Endothelial cell (in vitro differentiated cells): ENCODE measurements around the gene ZDHHC12. TPM values are rescaled to one million over a fixed set of nuclear protein-coding genes. Genes with fewer than 3 reads are reported as not detected.

Experiments
- DNase-seq: peaks from one replicate; pipeline ENCODE4 v3.0.0; 2021; ENCODE audit warnings: low spot score
- H3K27ac Mint-ChIP-seq: one replicate; pipeline ENCODE4 v1.8.0; 2021; ENCODE audit warnings: mixed read lengths, inconsistent platforms; ENCODE audit not compliant: unreplicated experiment
- H3K27me3 Mint-ChIP-seq: one replicate; pipeline ENCODE4 v1.8.0; 2021; ENCODE audit warnings: mild to moderate bottlenecking, moderate library complexity, mixed read lengths, inconsistent platforms; ENCODE audit not compliant: unreplicated experiment
- H3K36me3 Mint-ChIP-seq: one replicate; pipeline ENCODE4 v1.8.0; 2021; ENCODE audit warnings: mild to moderate bottlenecking, low read depth, mixed read lengths, inconsistent platforms; ENCODE audit not compliant: unreplicated experiment
- H3K4me1 Mint-ChIP-seq: one replicate; pipeline ENCODE4 v1.8.0; 2021; ENCODE audit warnings: mild to moderate bottlenecking, mixed read lengths, inconsistent platforms; ENCODE audit not compliant: unreplicated experiment
- H3K4me3 Mint-ChIP-seq: one replicate; pipeline ENCODE4 v1.8.0; 2021; ENCODE audit warnings: mild to moderate bottlenecking, mixed read lengths, inconsistent platforms; ENCODE audit not compliant: unreplicated experiment
- H3K9me3 Mint-ChIP-seq: one replicate; pipeline ENCODE4 v1.8.0; 2021; ENCODE audit warnings: mixed read lengths, inconsistent platforms; ENCODE audit not compliant: unreplicated experiment
- CTCF ChIP-seq: fragments of 200-600 bp; sonication (generic); IDR thresholded peaks from one replicate; pipeline ENCODE4 v1.5.0; 2021; ENCODE audit warnings: antibody characterized with exemption; ENCODE audit not compliant: unreplicated experiment
- total RNA-seq: library from RNA; stranded (reverse); fragmentation: NEBNext Ultra II Directional; extraction: Animal tissue kit (Norgen Biotek cat#: 25700); gene quantifications from one replicate; pipeline ENCODE4 v1.2.1, GENCODE V29; 2021; ENCODE audit not compliant: unreplicated experiment

ZDHHC12 gene
- total RNA-seq, 1 donor from 2014 or later = 42.1 TPM

- DNase-seq = no peak
- peak overlapping the region; percentile 50 for H3K27ac Mint-ChIP-seq
- no peak for TF ChIP-seq CTCF
- peaks cover 7% of the 10 kb centered on the region for H3K36me3 Mint-ChIP-seq
- H3K4me3 Mint-ChIP-seq = no peak overlapping the region
- H3K27me3 Mint-ChIP-seq = peaks cover 7% of the 10 kb centered on the region
- no peaks in the 10 kb centered on the region for H3K4me1 Mint-ChIP-seq
- no peaks in the 10 kb centered on the region for H3K9me3 Mint-ChIP-seq
Measured at GRCh38 chr9:128712451-128713410, 11.2 kb downstream of the ZDHHC12 start.

GRCh38 chr9:128707446-128707845, 16.5 kb downstream of the ZDHHC12 start:
- Mint-ChIP-seq H3K9me3 (no peaks in the 10 kb centered on the region), H3K36me3 (peaks cover 4% of the 10 kb centered on the region), H3K27me3 (no peaks in the 10 kb centered on the region), H3K27ac (no peak overlapping the region), H3K4me3 (no peak overlapping the region), H3K4me1 (no peaks in the 10 kb centered on the region)
- TF ChIP-seq CTCF = no peak
- DNase-seq = no peak

- no peak for DNase-seq
- Mint-ChIP-seq H3K9me3 (no peaks in the 10 kb centered on the region), H3K4me1 (no peaks in the 10 kb centered on the region), H3K27me3 (peaks cover 3% of the 10 kb centered on the region), H3K36me3 (no peaks in the 10 kb centered on the region), H3K4me3 (no peak overlapping the region), H3K27ac (no peak overlapping the region)
- no peak for TF ChIP-seq CTCF
Measured at GRCh38 chr9:128706671-128707381, 17.1 kb downstream of the ZDHHC12 start.

GRCh38 chr9:128706045-128706444, 17.9 kb downstream of the ZDHHC12 start:
- Mint-ChIP-seq H3K4me3 (no peak overlapping the region), H3K27ac (no peak overlapping the region), H3K4me1 (no peaks in the 10 kb centered on the region), H3K9me3 (no peaks in the 10 kb centered on the region), H3K27me3 (peaks cover 3% of the 10 kb centered on the region), H3K36me3 (no peaks in the 10 kb centered on the region)
- TF ChIP-seq CTCF = no peak
- DNase-seq = no peak
